ENCODE results near the gene HS2ST1. TPM values are rescaled to one million over a fixed set of nuclear protein-coding genes. Genes with fewer than 3 reads are reported as not detected.

HS2ST1 gene
- total and polyA plus RNA-seq, 2 donors (not counting 3 experiments of a cell fraction or from before 2014, with no cell fraction given): 5.5 to 31.2 TPM

GRCh38 chr1:86939406-86939805 lies 25.0 kb downstream of the HS2ST1 start:
- intact Hi-C loops (cut with micrococcal nuclease) (no loop called here), dilution Hi-C loops (cut with MboI; ENCODE audit: extremely low pct_ligation_motif_present, low sequenced_read_pairs) (no loop called here)
- peaks cover 13% of the 10 kb centered on the region for H3K79me2 ChIP-seq (ENCODE audit: control insufficient read depth, insufficient read depth, low read length)
- ChIA-PET POLR2A (no interaction called here), CTCF (interaction anchor here (0.9 to 1.1 kb wide), 2 partner anchors 19 to 95 kb away, joined by 3 read pairs; no protein-coding TSS in a partner anchor)
- FAIRE-seq (no peak), DNase-seq (ENCODE audit: low read depth, low spot score) (no peak)
- TF ChIP-seq CTCF (IDR thresholded peaks at IDR 0.05; ENCODE audit: extremely low read depth in 1 of 2, insufficient read depth in 1 of 2, low read depth in 1 of 2, low read length in 2 of 2) (no peak), MAX (IDR thresholded peaks at IDR 0.05; ENCODE audit: insufficient read depth, insufficient read length) (no peak), EZH2 (IDR thresholded peaks at IDR 0.05; ENCODE audit: borderline replicate concordance, low read depth, low read length, severe bottlenecking) (no peak), FOS (IDR thresholded peaks at IDR 0.05; ENCODE audit: borderline replicate concordance, insufficient read depth, low read length) (no peak), POLR2A (IDR thresholded peaks at IDR 0.05; ENCODE audit: low read depth, low read length) (no peak), MYC (IDR thresholded peaks at IDR 0.05; ENCODE audit: low read depth, low read length) (no peak)
- no TSS peak for BruUV-seq (replicated peaks)
- H3K36me3 ChIP-seq (ENCODE audit: control insufficient read depth in 2 of 2, extremely low read depth in 1 of 2, insufficient read depth in 2 of 2, low read length in 2 of 2): no peaks in the 10 kb centered on the region
- no peaks in the 10 kb centered on the region for H3K27me3 ChIP-seq (ENCODE audit: control insufficient read depth in 2 of 2, insufficient read depth in 2 of 2, low read length in 2 of 2)
- no peaks in the 10 kb centered on the region for H3K9me3 ChIP-seq (replicated peaks; ENCODE audit: control insufficient read depth, insufficient read depth, low read length)
- no peaks in the 10 kb centered on the region for H4K20me1 ChIP-seq (replicated peaks; ENCODE audit: control insufficient read depth, extremely low read depth, insufficient read depth, low read length)
- no peak overlapping the region for H3K27ac ChIP-seq (ENCODE audit: insufficient read depth, low read depth, low read length)
- H3K4me1 ChIP-seq (ENCODE audit: control insufficient read depth, extremely low read depth, insufficient read depth, low read length): peaks cover 7% of the 10 kb centered on the region
- H3K9me1 ChIP-seq (replicated peaks; ENCODE audit: control insufficient read depth, extremely low read depth, insufficient read depth, low read length): no peaks in the 10 kb centered on the region
- no peak overlapping the region for H3K4me2 ChIP-seq (ENCODE audit: insufficient read depth, low read length)
- no peak overlapping the region for H3K9ac ChIP-seq (replicated peaks; ENCODE audit: extremely low read depth, insufficient read depth, low read length)
- no peak overlapping the region for H3K4me3 ChIP-seq (replicated peaks in 1 of 3; ENCODE audit: insufficient read depth in 1 of 3, low read depth in 1 of 3, low read length in 3 of 3)
- H2AFZ ChIP-seq (ENCODE audit: low read depth, low read length): no peak overlapping the region

GRCh38 chr1:86940599-86940998 lies 26.2 kb downstream of the HS2ST1 start:
- no TSS peak for BruUV-seq (replicated peaks)
- DNase-seq (ENCODE audit: low read depth, low spot score): no peak
- Histone ChIP-seq H3K79me2 (ENCODE audit: control insufficient read depth, insufficient read depth, low read length) (peaks cover 10% of the 10 kb centered on the region), H3K9ac (replicated peaks; ENCODE audit: extremely low read depth, insufficient read depth, low read length) (no peak overlapping the region), H3K4me2 (ENCODE audit: insufficient read depth, low read length) (no peak overlapping the region), H3K9me3 (replicated peaks; ENCODE audit: control insufficient read depth, insufficient read depth, low read length) (no peaks in the 10 kb centered on the region), H3K4me3 (replicated peaks in 1 of 3; ENCODE audit: insufficient read depth in 1 of 3, low read depth in 1 of 3, low read length in 3 of 3) (no peak overlapping the region), H4K20me1 (replicated peaks; ENCODE audit: control insufficient read depth, extremely low read depth, insufficient read depth, low read length) (no peaks in the 10 kb centered on the region), H3K9me1 (replicated peaks; ENCODE audit: control insufficient read depth, extremely low read depth, insufficient read depth, low read length) (no peaks in the 10 kb centered on the region), H3K4me1 (ENCODE audit: control insufficient read depth, extremely low read depth, insufficient read depth, low read length) (peaks cover 7% of the 10 kb centered on the region), H3K27me3 (ENCODE audit: control insufficient read depth in 2 of 2, insufficient read depth in 2 of 2, low read length in 2 of 2) (no peaks in the 10 kb centered on the region), H2AFZ (ENCODE audit: low read depth, low read length) (no peak overlapping the region), H3K27ac (ENCODE audit: insufficient read depth, low read depth, low read length) (no peak overlapping the region), H3K36me3 (ENCODE audit: control insufficient read depth in 2 of 2, extremely low read depth in 1 of 2, insufficient read depth in 2 of 2, low read length in 2 of 2) (no peaks in the 10 kb centered on the region)
- FAIRE-seq: no peak
- CTCF ChIA-PET: no interaction called here
- intact Hi-C loops (cut with micrococcal nuclease) (no loop called here), dilution Hi-C loops (cut with MboI; ENCODE audit: extremely low pct_ligation_motif_present, low sequenced_read_pairs) (no loop called here)
- POLR2A ChIA-PET: no interaction called here
- TF ChIP-seq EZH2 (IDR thresholded peaks at IDR 0.05; ENCODE audit: borderline replicate concordance, low read depth, low read length, severe bottlenecking) (no peak), JUN (IDR thresholded peaks at IDR 0.05; ENCODE audit: borderline replicate concordance, insufficient read depth, insufficient read length, low read depth) (no peak), FOS (IDR thresholded peaks at IDR 0.05; ENCODE audit: borderline replicate concordance, insufficient read depth, low read length) (no peak), POLR2A (IDR thresholded peaks at IDR 0.05; ENCODE audit: low read depth, low read length) (no peak), MAX (IDR thresholded peaks at IDR 0.05; ENCODE audit: insufficient read depth, insufficient read length) (no peak)
